ENCODE data around the gene TTC12. TPM values are rescaled to one million over a fixed set of nuclear protein-coding genes. Genes with fewer than 3 reads are reported as not detected.

Gene TTC12
- polyA plus RNA-seq, 1 of the 3 experiments (the other 2 are of a cell fraction): 15.1 TPM

DNA sequence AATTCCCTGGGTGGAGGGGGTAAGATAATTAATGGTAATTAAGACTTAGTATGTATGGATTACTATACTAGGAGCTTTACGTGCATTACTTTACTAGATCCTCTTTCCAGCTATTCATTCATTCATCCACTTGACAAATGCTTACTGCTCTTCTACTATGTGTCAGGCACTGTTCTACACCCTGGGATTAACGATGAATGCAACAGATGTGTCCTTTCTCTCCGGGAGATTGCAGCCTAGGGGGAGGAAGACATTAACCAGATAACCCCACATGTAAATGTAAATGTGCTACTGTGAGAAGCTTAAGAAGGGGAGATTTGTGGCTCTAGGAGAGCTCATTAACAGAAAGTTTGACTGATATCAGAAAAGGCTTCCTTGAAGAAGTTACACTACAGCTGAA, 74.9 kb downstream of the TTC12 start:
- no peak overlapping the region for H3K27ac ChIP-seq (ENCODE audit: low read depth in 2 of 2, low read length in 1 of 2)
- no peaks in the 10 kb centered on the region for H3K36me3 ChIP-seq (replicated peaks in 1 of 2; ENCODE audit: control insufficient read depth in 1 of 2, insufficient read depth in 2 of 2, low read length in 1 of 2)
- H3K9me3 ChIP-seq: no peaks in the 10 kb centered on the region
- ChIA-PET POLR2A (no interaction called here), CTCF (no interaction called here)
- WGBS (ENCODE audit: low lambda C conversion rate): 22% methylated on average over 3 of the region's 3 CpGs
- H3F3A ChIP-seq (replicated peaks; ENCODE audit: insufficient read depth): no peaks in the 10 kb centered on the region
- H3K27me3 ChIP-seq (ENCODE audit: insufficient read depth): no peaks in the 10 kb centered on the region
- no peak for DNase-seq
- no peak overlapping the region for H3K4me2 ChIP-seq
- H3K9ac ChIP-seq: no peak overlapping the region
- H4K20me1 ChIP-seq (ENCODE audit: insufficient read depth): no peaks in the 10 kb centered on the region
- no peak overlapping the region for H2AFZ ChIP-seq (ENCODE audit: low read depth)
- H3K9me2 ChIP-seq: no peaks in the 10 kb centered on the region
- TF ChIP-seq, protein P1, sequence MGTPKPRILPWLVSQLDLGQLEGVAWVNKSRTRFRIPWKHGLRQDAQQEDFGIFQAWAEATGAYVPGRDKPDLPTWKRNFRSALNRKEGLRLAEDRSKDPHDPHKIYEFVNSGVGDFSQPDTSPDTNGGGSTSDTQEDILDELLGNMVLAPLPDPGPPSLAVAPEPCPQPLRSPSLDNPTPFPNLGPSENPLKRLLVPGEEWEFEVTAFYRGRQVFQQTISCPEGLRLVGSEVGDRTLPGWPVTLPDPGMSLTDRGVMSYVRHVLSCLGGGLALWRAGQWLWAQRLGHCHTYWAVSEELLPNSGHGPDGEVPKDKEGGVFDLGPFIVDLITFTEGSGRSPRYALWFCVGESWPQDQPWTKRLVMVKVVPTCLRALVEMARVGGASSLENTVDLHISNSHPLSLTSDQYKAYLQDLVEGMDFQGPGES (IDR thresholded peaks at IDR 0.05; ENCODE audit: low read depth, low read length): no peak
- TF ChIP-seq YY1 (IDR thresholded peaks at IDR 0.05; ENCODE audit: low read depth): no peak
- TF ChIP-seq TEAD4 (IDR thresholded peaks at IDR 0.05; ENCODE audit: borderline replicate concordance, insufficient read depth): no peak
- TF ChIP-seq, protein P2, sequence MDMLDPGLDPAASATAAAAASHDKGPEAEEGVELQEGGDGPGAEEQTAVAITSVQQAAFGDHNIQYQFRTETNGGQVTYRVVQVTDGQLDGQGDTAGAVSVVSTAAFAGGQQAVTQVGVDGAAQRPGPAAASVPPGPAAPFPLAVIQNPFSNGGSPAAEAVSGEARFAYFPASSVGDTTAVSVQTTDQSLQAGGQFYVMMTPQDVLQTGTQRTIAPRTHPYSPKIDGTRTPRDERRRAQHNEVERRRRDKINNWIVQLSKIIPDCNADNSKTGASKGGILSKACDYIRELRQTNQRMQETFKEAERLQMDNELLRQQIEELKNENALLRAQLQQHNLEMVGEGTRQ (IDR thresholded peaks at IDR 0.05; ENCODE audit: borderline replicate concordance, low read depth, low read length): no peak
- no peak for TF ChIP-seq FOXM1 (IDR thresholded peaks at IDR 0.05; ENCODE audit: low read depth)
- TF ChIP-seq RCOR1 (IDR thresholded peaks at IDR 0.05; ENCODE audit: low read length): no peak
- TF ChIP-seq GABPA (IDR thresholded peaks at IDR 0.05; ENCODE audit: low read depth): no peak
- no peak for TF ChIP-seq NFIC (IDR thresholded peaks at IDR 0.05; ENCODE audit: borderline replicate concordance)
- TF ChIP-seq, protein P3, sequence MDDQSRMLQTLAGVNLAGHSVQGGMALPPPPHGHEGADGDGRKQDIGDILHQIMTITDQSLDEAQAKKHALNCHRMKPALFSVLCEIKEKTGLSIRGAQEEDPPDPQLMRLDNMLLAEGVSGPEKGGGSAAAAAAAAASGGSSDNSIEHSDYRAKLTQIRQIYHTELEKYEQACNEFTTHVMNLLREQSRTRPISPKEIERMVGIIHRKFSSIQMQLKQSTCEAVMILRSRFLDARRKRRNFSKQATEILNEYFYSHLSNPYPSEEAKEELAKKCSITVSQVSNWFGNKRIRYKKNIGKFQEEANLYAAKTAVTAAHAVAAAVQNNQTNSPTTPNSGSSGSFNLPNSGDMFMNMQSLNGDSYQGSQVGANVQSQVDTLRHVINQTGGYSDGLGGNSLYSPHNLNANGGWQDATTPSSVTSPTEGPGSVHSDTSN (IDR thresholded peaks at IDR 0.05): no peak
- H3K4me1 ChIP-seq (ENCODE audit: control insufficient read depth in 1 of 2, insufficient read depth in 2 of 2, low read depth in 1 of 2, low read length in 1 of 2): no peaks in the 10 kb centered on the region
- no peak overlapping the region for H3K4me3 ChIP-seq (ENCODE audit: low read depth in 2 of 2, low read length in 1 of 2)
- H3K79me2 ChIP-seq (ENCODE audit: insufficient read depth): no peaks in the 10 kb centered on the region

DNA sequence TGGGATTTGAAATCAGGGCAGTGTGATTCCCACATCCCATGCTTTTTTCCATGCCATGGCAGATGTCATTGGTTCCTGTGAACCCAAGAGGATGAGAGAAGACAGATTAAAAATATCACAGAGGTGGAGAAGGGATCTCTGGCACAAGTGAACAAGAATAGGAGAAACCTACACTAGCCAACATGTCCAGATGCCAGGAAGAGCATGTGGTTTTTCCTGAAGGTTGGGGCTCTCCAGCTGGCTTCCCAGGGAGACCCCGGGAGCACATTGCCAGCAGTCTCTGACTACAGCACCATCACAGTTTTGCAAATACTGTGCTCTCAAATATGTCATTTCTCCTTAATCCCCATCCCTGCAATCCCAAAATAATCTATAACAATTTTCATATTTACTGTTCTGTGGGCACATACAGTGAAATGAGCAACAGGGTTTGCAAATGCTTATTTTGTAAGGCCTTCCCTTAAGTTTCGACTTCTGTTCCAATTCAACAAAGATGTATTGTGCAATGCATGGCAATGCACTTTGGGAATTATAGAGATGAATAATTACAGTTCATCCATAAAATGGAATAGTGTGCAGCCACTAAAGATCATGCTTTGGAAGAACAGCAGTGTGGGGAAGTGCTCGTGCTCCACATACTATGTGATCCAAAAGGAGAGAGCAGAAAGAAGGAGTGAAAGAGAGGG, 78.0 kb downstream of the TTC12 start:
- DNase-seq: no peak
- no peak overlapping the region for H3K4me2 ChIP-seq
- H3K4me1 ChIP-seq (ENCODE audit: control insufficient read depth in 1 of 2, insufficient read depth in 2 of 2, low read depth in 1 of 2, low read length in 1 of 2): peaks cover 0 to 4% of the 10 kb centered on the region in 2 experiments; a peak in 1 of 4 replicates
- no peaks in the 10 kb centered on the region for H3K27me3 ChIP-seq (ENCODE audit: insufficient read depth)
- ChIA-PET CTCF (no interaction called here), POLR2A (no interaction called here)
- H3K27ac ChIP-seq (ENCODE audit: low read depth in 2 of 2, low read length in 1 of 2): no peak overlapping the region
- no peak overlapping the region for H3K9ac ChIP-seq
- WGBS (ENCODE audit: low lambda C conversion rate): 32% methylated on average over 3 of the region's 3 CpGs
- no peaks in the 10 kb centered on the region for H3K9me3 ChIP-seq
- H4K20me1 ChIP-seq (ENCODE audit: insufficient read depth): no peaks in the 10 kb centered on the region
- H3K9me2 ChIP-seq: no peaks in the 10 kb centered on the region
- H3K79me2 ChIP-seq (ENCODE audit: insufficient read depth): no peaks in the 10 kb centered on the region
- no peaks in the 10 kb centered on the region for H3F3A ChIP-seq (replicated peaks; ENCODE audit: insufficient read depth)
- no peaks in the 10 kb centered on the region for H3K36me3 ChIP-seq (replicated peaks in 1 of 2; ENCODE audit: control insufficient read depth in 1 of 2, insufficient read depth in 2 of 2, low read length in 1 of 2)
- no peak overlapping the region for H3K4me3 ChIP-seq (ENCODE audit: low read depth in 2 of 2, low read length in 1 of 2)
- H2AFZ ChIP-seq (ENCODE audit: low read depth): no peak overlapping the region
- TF ChIP-seq POLR2AphosphoS5 (IDR thresholded peaks at IDR 0.05; ENCODE audit: low read depth, low read length): no peak
- TF ChIP-seq, protein P4, sequence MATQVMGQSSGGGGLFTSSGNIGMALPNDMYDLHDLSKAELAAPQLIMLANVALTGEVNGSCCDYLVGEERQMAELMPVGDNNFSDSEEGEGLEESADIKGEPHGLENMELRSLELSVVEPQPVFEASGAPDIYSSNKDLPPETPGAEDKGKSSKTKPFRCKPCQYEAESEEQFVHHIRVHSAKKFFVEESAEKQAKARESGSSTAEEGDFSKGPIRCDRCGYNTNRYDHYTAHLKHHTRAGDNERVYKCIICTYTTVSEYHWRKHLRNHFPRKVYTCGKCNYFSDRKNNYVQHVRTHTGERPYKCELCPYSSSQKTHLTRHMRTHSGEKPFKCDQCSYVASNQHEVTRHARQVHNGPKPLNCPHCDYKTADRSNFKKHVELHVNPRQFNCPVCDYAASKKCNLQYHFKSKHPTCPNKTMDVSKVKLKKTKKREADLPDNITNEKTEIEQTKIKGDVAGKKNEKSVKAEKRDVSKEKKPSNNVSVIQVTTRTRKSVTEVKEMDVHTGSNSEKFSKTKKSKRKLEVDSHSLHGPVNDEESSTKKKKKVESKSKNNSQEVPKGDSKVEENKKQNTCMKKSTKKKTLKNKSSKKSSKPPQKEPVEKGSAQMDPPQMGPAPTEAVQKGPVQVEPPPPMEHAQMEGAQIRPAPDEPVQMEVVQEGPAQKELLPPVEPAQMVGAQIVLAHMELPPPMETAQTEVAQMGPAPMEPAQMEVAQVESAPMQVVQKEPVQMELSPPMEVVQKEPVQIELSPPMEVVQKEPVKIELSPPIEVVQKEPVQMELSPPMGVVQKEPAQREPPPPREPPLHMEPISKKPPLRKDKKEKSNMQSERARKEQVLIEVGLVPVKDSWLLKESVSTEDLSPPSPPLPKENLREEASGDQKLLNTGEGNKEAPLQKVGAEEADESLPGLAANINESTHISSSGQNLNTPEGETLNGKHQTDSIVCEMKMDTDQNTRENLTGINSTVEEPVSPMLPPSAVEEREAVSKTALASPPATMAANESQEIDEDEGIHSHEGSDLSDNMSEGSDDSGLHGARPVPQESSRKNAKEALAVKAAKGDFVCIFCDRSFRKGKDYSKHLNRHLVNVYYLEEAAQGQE (IDR thresholded peaks at IDR 0.05; ENCODE audit: low read depth, low read length): no peak
- no peak for TF ChIP-seq JUND (IDR thresholded peaks at IDR 0.05)
- no peak for TF ChIP-seq RXRA (IDR thresholded peaks at IDR 0.05; ENCODE audit: borderline replicate concordance, low read depth)
- TF ChIP-seq, protein P5, sequence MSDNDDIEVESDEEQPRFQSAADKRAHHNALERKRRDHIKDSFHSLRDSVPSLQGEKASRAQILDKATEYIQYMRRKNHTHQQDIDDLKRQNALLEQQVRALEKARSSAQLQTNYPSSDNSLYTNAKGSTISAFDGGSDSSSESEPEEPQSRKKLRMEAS (IDR thresholded peaks at IDR 0.05; ENCODE audit: low read depth): no peak
- TF ChIP-seq YY1 (IDR thresholded peaks at IDR 0.05; ENCODE audit: low read depth): no peak
- TF ChIP-seq MXI1 (IDR thresholded peaks at IDR 0.05; ENCODE audit: low read depth, low read length): no peak
- TF ChIP-seq RCOR1 (IDR thresholded peaks at IDR 0.05; ENCODE audit: low read length): no peak
- TF ChIP-seq EZH2phosphoT487 (IDR thresholded peaks at IDR 0.05; ENCODE audit: borderline replicate concordance, low read depth): no peak
- TF ChIP-seq GABPA (IDR thresholded peaks at IDR 0.05; ENCODE audit: low read depth): no peak
- TF ChIP-seq, protein P6, sequence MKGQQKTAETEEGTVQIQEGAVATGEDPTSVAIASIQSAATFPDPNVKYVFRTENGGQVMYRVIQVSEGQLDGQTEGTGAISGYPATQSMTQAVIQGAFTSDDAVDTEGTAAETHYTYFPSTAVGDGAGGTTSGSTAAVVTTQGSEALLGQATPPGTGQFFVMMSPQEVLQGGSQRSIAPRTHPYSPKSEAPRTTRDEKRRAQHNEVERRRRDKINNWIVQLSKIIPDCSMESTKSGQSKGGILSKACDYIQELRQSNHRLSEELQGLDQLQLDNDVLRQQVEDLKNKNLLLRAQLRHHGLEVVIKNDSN (IDR thresholded peaks at IDR 0.05; ENCODE audit: borderline replicate concordance, low read depth): no peak
- TF ChIP-seq EP300 (IDR thresholded peaks at IDR 0.05; ENCODE audit: borderline replicate concordance in 1 of 2, low read depth in 1 of 2, low read length in 1 of 2): no peak
- TF ChIP-seq MEF2A (IDR thresholded peaks at IDR 0.05; ENCODE audit: borderline replicate concordance, low read depth): no peak
- no peak for TF ChIP-seq NRF1 (IDR thresholded peaks at IDR 0.05; ENCODE audit: low read depth, low read length)
